Body of pancreas (tissue), 4 donors: ENCODE data around the gene ADORA1.

Experiments
- CTCF ChIP-seq, 7 experiments: fragments of 450-650 bp in 4 of 7; fragments of 200-600 bp in 3 of 7; sonication (generic) in 3 of 7; IDR thresholded peaks; one replicate each; pipeline ENCODE4 v1.5.1; 2016 to 2019; ENCODE audit warnings: antibody characterized with exemption in 7 of 7
- POLR2A ChIP-seq, 3 donors: fragments of 450-650 bp; IDR thresholded peaks; one replicate each; pipeline ENCODE4 v1.6.1; 2016; ENCODE audit warnings: antibody characterized with exemption in 3 of 3, mild to moderate bottlenecking in 2 of 3

- TF ChIP-seq CTCF (IDR thresholded peaks at IDR 0.05) (no peak), POLR2A (IDR thresholded peaks at IDR 0.05) (no peak)
These were observed 58.5 kb downstream of the ADORA1 start for GRCh38 chr1:203186091-203186445.
